ENCODE data around the gene DOCK3. TPM values are rescaled to one million over a fixed set of nuclear protein-coding genes. Genes with fewer than 3 reads are reported as not detected.

Gene DOCK3
- total RNA-seq, 1 experiment from 2014 or later, result 0.26 TPM

DNA sequence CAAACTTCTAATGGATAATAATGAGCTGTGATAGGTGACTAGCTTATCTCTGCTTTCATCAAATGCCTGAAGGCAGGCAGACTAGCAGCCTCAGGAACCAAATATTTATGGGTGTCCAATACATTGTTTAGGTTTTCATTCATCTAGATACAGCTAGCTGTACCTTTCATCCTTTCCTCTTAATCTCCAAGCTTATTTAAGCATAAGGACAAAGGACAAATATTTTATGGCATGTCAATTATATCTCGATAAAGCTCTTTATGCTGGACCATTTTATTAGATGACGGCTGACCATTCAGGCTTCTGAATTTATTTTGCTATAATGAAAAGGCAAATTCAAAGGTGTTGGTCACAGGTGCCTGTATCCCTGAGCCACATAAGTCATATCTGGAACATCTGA lies 733.3 kb downstream of the DOCK3 start:
- no peak for DNase-seq
- Histone ChIP-seq H3K4me3 (no peak overlapping the region), H3K36me3 (peaks cover 2% of the 10 kb centered on the region; the same call in 1 of the 2 replicates), H3K9me3 (no peaks in the 10 kb centered on the region), H3K27me3 (no peaks in the 10 kb centered on the region)

DNA sequence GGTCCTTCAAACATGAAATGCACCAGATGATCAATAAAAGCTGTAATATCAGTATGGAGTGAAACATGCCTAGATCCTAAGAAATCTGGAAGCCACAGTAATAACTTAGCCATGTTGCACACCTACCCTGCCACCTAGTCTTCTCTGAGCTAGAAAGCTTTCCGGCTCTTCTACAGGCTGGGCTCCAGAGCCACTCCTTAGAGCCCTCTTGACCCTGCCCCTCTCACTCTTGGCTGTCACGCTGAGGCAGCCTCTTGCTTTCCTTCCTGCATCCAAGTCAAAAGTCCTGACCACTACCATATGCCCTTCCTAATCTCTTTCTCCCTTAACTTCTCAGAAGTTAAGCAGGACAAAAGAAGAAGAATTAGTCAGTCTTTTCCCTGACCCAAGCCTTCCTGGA lies 734.1 kb downstream of the DOCK3 start:
- Histone ChIP-seq H3K4me3 (no peak overlapping the region), H3K9me3 (no peaks in the 10 kb centered on the region), H3K36me3 (peaks cover 6% of the 10 kb centered on the region), H3K27me3 (no peaks in the 10 kb centered on the region)
- no peak for DNase-seq

- peaks cover 6% of the 10 kb centered on the region for H3K36me3 ChIP-seq
- DNase-seq, result no peak
- H3K4me3 ChIP-seq, result no peak overlapping the region
- H3K9me3 ChIP-seq, result no peaks in the 10 kb centered on the region
- H3K27me3 ChIP-seq, result no peaks in the 10 kb centered on the region
Observed at GRCh38 chr3:51422211-51422610, 747.5 kb downstream of the DOCK3 start.

- H3K4me3 ChIP-seq, result no peak overlapping the region
- H3K27me3 ChIP-seq, result no peaks in the 10 kb centered on the region
- DNase-seq, result no peak
- H3K9me3 ChIP-seq, result no peaks in the 10 kb centered on the region
- no peaks in the 10 kb centered on the region; the same call in 1 of the 2 replicates for H3K36me3 ChIP-seq
Observed at GRCh38 chr3:51426921-51427320, 752.2 kb downstream of the DOCK3 start.

DNA sequence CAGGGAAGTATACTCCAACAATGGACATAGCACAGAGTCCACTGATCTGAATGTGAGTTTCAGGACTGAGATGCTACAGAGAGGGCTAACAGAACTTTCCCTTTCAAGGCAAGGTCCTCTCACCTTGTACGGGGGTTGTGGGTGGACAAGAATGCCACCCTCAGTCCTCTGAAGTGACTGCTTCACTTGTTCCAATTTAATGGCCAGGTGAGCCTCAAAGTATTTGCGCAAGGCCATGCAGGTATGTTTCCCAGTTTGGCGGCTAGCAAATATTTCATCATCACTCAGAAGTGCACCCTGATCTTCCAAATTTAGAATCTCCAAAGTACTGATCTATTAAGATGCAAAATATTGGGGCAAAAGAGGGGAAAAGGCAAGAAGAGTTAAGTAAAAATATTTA lies 754.4 kb downstream of the DOCK3 start:
- Histone ChIP-seq H3K27me3 (no peaks in the 10 kb centered on the region), H3K4me3 (no peak overlapping the region), H3K9me3 (no peaks in the 10 kb centered on the region), H3K36me3 (no peaks in the 10 kb centered on the region; the same call in 1 of the 2 replicates)
- no peak for DNase-seq

Other genes with a start within 250 kb of the DOCK3 start
- not detected in 2 replicates for gene CACNA2D2, start 171.3 kb upstream of the DOCK3 start, total RNA-seq (2014; rRNA removed; shearing (Covaris generic); ENCODE audit: low replicate concordance)
- 5.0 and 20.1 TPM in 2 replicates for gene C3orf18, start 107.2 kb upstream of the DOCK3 start, total RNA-seq (2014; rRNA removed; shearing (Covaris generic); ENCODE audit: low replicate concordance)
- 4.3 and 23.3 TPM in 2 replicates for gene HEMK1, start 105.4 kb upstream of the DOCK3 start, total RNA-seq (2014; rRNA removed; shearing (Covaris generic); ENCODE audit: low replicate concordance)
- 0.20 TPM in 1 of 2 replicates, not detected in the other for gene CISH, start 63.2 kb upstream of the DOCK3 start, total RNA-seq (2014; rRNA removed; shearing (Covaris generic); ENCODE audit: low replicate concordance)
- 23.7 and 33.4 TPM in 2 replicates for gene MAPKAPK3, start 57.8 kb upstream of the DOCK3 start, total RNA-seq (2014; rRNA removed; shearing (Covaris generic); ENCODE audit: low replicate concordance)